Endodermal cell (in vitro differentiated cells): ENCODE results near the gene SLC10A2. TPM values are rescaled to one million over a fixed set of nuclear protein-coding genes. Genes with fewer than 3 reads are reported as not detected.

ENCODE experiments used
- DNase-seq: peaks from one replicate; pipeline ENCODE4 v3.0.0-alpha.2; 2017
- H3K27ac ChIP-seq: 2 replicates; pipeline ENCODE4 v1.5.1; 2013; ENCODE audit warnings: mild to moderate bottlenecking, low read depth, low read length, moderate library complexity
- H3K27me3 ChIP-seq: 2 replicates; pipeline ENCODE4 v1.6.1; 2013; ENCODE audit warnings: mild to moderate bottlenecking, low read length, moderate library complexity; ENCODE audit not compliant: insufficient read depth, control insufficient read depth, poor library complexity, severe bottlenecking
- H3K36me3 ChIP-seq: 2 replicates; pipeline ENCODE4 v1.7.0; 2013; ENCODE audit warnings: mild to moderate bottlenecking, low read length, moderate library complexity; ENCODE audit not compliant: control insufficient read depth, insufficient read depth
- H3K4me1 ChIP-seq: one replicate; pipeline ENCODE4 v1.7.0; 2013; ENCODE audit warnings: low read length; ENCODE audit not compliant: control insufficient read depth, insufficient read depth
- H3K4me3 ChIP-seq: 2 replicates; pipeline ENCODE4 v1.5.1; 2013; ENCODE audit warnings: mild to moderate bottlenecking, low read length, moderate library complexity
- H3K9ac ChIP-seq: 2 replicates; pipeline ENCODE4 v1.6.1; 2013; ENCODE audit warnings: mild to moderate bottlenecking, low read length, moderate library complexity; ENCODE audit not compliant: poor library complexity, severe bottlenecking; ENCODE audit errors: extremely low read depth
- H3K9me3 ChIP-seq: 2 replicates; pipeline ENCODE4 v1.6.1; 2013; ENCODE audit warnings: mild to moderate bottlenecking, low read length, moderate library complexity; ENCODE audit not compliant: control insufficient read depth
- H3K27ac Mint-ChIP-seq: 2 replicates; pipeline ENCODE4 v1.8.0; 2020; ENCODE audit warnings: mixed read lengths
- H3K27me3 Mint-ChIP-seq: 2 replicates; pipeline ENCODE4 v1.8.0; 2021; ENCODE audit warnings: mild to moderate bottlenecking, mixed read lengths; ENCODE audit not compliant: insufficient read depth
- H3K36me3 Mint-ChIP-seq: 2 replicates; pipeline ENCODE4 v1.8.0; 2020; ENCODE audit warnings: low read depth, mixed read lengths
- H3K4me1 Mint-ChIP-seq: 2 replicates; pipeline ENCODE4 v1.8.0; 2020; ENCODE audit warnings: mixed read lengths
- H3K4me3 Mint-ChIP-seq: 2 replicates; pipeline ENCODE4 v1.8.0; 2020; ENCODE audit warnings: mild to moderate bottlenecking, moderate library complexity, mixed read lengths
- H3K9me3 Mint-ChIP-seq: 2 replicates; pipeline ENCODE4 v1.8.0; 2020; ENCODE audit warnings: mild to moderate bottlenecking, mixed read lengths
- CTCF ChIP-seq: fragments of 200-600 bp; sonication (generic); conservative IDR thresholded peaks from 2 replicates; pipeline ENCODE4 v1.5.0; 2021; ENCODE audit warnings: antibody characterized with exemption, mild to moderate bottlenecking
- WGBS, 2 experiments: methylation state at CpG; one replicate each; pipeline versions ENCODE4 v1.1.5 to v1.1.7; 2013; ENCODE audit warnings: missing lambda C conversion rate in 2 of 2, mixed read lengths in 1 of 2; ENCODE audit not compliant: insufficient coverage in 1 of 2, insufficient read length in 1 of 2; 5-methylcytosine and 5-hydroxymethylcytosine counted together
- total RNA-seq, 2 donors: library from RNA; stranded (reverse); fragmentation: NEBNext Ultra II Directional in 1 of 2; extraction: Animal tissue kit (Norgen Biotek cat#: 25700) in 1 of 2; gene quantifications; 2 replicates in 1 of 2; 3 replicates in 1 of 2; pipeline ENCODE4 v1.2.1, GENCODE V29; 2021

SLC10A2 gene
- total RNA-seq, 2 donors from 2014 or later, result not detected

GRCh38 chr13:103062079-103062478, 4.1 kb downstream of the SLC10A2 start:
- Histone ChIP-seq H3K4me1 (no peaks in the 10 kb centered on the region), H3K9ac (no peak overlapping the region), H3K27me3 (no peaks in the 10 kb centered on the region), H3K9me3 (peaks cover 2% of the 10 kb centered on the region), H3K4me3 (no peak overlapping the region), H3K27ac (no peak overlapping the region), H3K36me3 (no peaks in the 10 kb centered on the region)
- Mint-ChIP-seq H3K9me3 (peaks cover 13% of the 10 kb centered on the region), H3K36me3 (no peaks in the 10 kb centered on the region), H3K4me1 (peaks cover 10% of the 10 kb centered on the region), H3K27ac (no peak overlapping the region), H3K27me3 (no peaks in the 10 kb centered on the region), H3K4me3 (no peak overlapping the region)
- no peak for TF ChIP-seq CTCF
- DNase-seq, result no peak
- 92 to 93% methylated on average over 2 of the region's 2 CpGs for WGBS, 2 experiments

DNA sequence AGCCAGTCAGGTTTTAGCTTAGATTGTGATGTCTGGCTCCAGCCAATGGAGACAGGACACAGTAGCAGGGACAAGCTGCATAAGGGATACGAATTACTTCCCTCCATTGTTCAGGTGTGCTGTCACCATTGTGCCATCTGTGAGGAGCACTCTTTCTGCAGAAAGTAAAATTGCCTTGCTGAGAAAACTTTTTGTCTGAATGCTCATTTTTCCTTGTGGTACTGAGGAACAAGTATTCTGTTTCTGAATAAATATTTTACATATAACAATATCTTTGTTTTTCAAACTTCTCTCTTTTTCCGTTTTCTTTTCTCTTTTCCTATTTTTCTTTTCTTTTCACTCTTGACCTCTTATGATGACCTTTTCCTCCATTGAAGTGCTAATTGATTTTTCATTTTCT, 10.2 kb downstream of the SLC10A2 start:
- Mint-ChIP-seq H3K4me1 (no peaks in the 10 kb centered on the region), H3K27ac (no peak overlapping the region), H3K9me3 (peaks cover 39% of the 10 kb centered on the region), H3K36me3 (peaks cover 2% of the 10 kb centered on the region), H3K27me3 (no peaks in the 10 kb centered on the region), H3K4me3 (no peak overlapping the region)
- no peak for DNase-seq
- Histone ChIP-seq H3K27ac (no peak overlapping the region), H3K27me3 (no peaks in the 10 kb centered on the region), H3K9ac (no peak overlapping the region), H3K9me3 (peaks cover 27% of the 10 kb centered on the region), H3K36me3 (no peaks in the 10 kb centered on the region), H3K4me1 (no peaks in the 10 kb centered on the region), H3K4me3 (no peak overlapping the region)
- TF ChIP-seq CTCF, result no peak
- WGBS, 2 experiments, result 75 to 92% methylated on average over 2 of the region's 2 CpGs

GRCh38 chr13:103055166-103055565, 11.1 kb downstream of the SLC10A2 start:
- WGBS, 2 experiments, result 79 to 84% methylated on average over 2 of the region's 2 CpGs
- H3K36me3 Mint-ChIP-seq, result peaks cover 2% of the 10 kb centered on the region
- no peaks in the 10 kb centered on the region for H3K4me1 Mint-ChIP-seq
- Histone ChIP-seq H3K36me3 (no peaks in the 10 kb centered on the region), H3K4me3 (no peak overlapping the region), H3K9me3 (peaks cover 27% of the 10 kb centered on the region), H3K9ac (no peak overlapping the region), H3K27me3 (no peaks in the 10 kb centered on the region), H3K27ac (no peak overlapping the region), H3K4me1 (no peaks in the 10 kb centered on the region)
- H3K27me3 Mint-ChIP-seq, result no peaks in the 10 kb centered on the region
- H3K4me3 Mint-ChIP-seq, result no peak overlapping the region
- H3K27ac Mint-ChIP-seq, result no peak overlapping the region
- peaks cover 39% of the 10 kb centered on the region for H3K9me3 Mint-ChIP-seq
- TF ChIP-seq CTCF, result no peak
- DNase-seq, result no peak
